ENCODE measurements around the gene ERFL.

Gene ERFL

DNA sequence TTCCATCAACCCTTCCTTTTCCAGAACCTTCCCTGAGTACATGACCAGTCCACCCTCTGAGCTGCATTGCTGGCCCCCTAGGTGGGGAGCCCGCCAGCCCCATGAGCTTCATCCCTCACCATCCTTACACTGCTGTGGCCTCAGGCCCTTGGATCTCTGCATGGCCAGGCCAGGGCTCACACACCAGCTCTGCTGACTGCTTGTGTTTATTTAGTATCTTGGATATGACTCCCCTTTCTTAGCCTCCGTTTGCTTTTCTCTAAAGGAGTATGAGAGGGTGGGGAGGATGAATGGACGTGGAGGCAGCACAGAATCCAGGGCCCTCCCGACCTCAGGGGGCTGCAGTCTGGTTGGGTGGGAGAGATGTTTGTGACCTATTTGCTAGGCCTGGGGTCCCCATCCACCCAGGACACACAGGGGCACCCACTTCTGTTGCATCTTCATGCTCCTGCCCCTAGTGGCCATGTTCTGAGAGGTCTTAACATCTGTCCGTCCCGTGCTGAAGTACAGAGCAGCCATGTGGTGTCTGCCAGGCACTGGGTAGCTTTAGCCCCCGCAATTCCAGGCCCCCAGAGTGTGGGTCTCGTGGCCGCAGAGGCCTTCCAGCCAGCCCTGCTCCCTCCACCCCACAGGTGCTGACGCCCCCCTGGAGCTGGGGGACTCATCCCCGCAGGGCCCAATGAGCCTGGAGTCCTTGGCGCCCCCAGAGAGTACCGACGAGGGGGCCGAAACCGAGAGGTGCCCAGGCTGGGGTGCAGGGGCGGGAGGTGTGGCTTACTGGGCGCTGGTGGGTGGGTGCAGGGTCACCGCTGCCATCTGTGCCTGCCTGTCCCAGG is 32.3 kb downstream of the ERFL start:
- DNase-seq, result no peak

DNA sequence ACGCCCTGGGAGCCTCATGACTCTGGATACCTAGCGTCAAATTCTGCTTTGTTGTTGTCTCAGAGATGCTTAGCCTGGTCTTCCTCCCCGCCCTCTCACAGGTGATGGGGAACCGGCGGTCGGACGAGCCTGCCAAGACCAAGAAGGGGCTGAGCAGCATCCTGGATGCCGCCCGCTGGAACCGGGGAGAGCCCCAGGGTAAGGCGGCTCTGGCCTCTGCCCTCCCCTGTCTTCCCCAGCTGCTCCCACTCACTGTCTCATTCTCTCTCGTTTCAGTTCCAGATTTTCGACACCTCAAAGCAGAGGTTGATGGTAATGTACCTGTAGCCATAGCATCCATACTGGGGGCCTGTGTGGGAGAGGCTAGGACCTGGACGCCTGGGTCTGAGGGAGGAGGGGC is 33.9 kb downstream of the ERFL start:
- no peak for DNase-seq

DNA sequence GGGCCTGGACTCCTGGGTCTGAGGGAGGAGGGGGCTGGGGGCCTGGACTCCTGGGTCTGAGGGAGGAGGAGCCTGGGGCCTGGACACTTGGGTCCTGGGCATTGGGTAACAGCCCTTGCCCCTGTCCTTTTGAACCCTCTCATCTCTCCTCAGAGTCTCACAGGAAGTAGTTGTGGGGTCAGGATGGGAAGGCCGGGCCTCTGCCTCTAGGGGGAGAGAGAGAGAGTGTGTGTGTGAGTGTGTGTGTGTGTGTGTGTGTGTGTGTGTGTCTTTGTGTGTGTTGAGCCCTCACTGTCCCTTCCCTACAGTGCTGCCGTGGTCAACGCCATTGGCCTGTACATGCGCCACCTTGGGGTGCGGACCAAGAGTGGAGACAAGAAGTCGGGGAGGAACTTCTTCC is 34.4 kb downstream of the ERFL start:
- DNase-seq, result no peak

DNA sequence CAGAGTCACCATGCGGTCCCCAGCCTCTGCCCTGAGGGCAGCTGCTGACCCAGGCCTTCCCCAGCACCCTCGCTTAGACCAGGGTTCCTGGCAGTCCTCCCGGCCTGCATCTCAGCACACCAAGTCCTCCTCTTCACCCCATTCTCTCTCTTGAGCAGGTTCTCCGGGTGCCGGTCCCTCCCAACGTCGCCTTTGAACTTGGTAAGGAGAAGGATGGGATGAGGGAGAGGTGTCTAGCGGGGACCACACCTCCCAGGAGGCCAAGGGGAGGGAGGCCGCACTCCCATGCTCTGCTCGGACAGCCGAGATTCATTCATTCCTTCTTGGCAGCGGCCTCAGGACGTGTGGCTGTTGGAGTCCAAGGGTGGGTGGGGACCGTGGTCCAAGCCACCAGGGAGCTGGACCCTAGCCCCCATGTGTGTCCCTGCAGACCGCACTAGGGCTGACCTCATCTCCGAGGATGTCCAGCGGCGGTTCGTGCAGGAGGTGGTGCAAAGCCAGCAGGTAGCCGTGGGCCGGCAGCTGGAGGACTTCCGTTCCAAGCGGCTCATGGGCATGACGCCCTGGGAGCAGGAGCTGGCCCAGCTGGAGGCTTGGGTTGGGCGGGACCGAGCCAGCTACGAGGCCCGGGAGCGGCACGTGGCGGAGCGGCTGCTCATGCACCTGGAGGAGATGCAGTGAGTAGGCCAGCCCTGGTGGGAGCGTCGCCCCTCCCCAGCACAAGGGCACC is 35.9 kb downstream of the ERFL start:
- DNase-seq, result no peak

DNA sequence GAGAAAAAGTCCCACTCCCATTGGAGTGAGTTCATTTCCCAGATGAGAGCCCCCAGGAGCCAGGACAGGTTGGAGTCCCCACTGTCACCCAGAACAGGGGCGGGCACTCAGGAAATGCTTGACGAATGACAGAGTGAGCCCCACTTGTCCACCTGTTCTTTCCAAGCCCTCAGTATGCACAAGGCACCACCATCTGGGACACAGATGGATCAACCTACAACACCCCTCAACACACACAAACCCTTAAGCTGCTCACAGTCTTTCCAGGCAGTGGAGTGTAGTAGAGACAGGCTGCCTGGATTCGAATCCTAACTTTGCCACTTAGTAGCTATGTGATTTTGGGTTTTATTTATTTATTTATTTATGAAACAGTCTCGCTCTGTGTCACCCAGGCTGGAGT is 37.3 kb downstream of the ERFL start:
- DNase-seq, result no peak

DNA sequence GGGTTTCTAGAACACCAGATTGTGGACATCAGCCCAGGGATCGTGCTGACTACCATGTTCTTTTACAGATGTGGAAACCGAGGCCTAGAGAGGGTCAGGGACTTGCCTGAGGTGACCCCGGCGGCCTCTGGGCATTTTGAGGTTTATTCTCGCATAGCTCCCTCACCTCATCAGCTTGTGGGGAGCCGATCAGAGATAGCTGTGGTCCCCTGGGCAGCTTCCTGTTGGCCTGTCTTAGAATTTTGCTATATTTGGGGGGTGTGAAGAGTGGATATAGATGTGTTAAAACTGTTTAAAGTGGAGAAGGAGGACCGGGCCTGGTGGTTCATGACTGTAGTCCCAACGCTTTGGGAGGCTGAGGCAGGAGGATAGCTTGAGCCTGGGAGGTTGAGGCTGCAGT is 38.4 kb downstream of the ERFL start:
- DNase-seq, result no peak

DNA sequence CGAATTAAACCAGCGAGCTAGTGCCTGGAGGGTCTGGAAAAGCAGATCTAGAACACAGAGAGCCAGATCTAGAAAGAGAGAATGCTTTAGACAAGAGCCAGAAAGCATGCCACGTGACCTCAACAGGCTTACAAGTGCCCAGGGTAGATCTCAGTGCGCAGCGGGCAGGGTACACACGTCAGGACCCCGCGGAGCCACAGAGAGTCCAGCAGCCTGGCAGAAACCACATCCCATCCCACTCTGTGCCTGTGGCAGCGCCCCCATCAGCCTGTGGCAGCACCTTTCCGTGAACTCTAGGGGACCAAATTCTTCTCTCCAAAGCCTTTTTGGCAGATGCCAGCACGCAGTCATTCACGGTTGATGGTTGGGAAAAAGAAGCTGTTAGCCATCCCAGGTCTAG is 39.3 kb downstream of the ERFL start:
- DNase-seq, result no peak

DNA sequence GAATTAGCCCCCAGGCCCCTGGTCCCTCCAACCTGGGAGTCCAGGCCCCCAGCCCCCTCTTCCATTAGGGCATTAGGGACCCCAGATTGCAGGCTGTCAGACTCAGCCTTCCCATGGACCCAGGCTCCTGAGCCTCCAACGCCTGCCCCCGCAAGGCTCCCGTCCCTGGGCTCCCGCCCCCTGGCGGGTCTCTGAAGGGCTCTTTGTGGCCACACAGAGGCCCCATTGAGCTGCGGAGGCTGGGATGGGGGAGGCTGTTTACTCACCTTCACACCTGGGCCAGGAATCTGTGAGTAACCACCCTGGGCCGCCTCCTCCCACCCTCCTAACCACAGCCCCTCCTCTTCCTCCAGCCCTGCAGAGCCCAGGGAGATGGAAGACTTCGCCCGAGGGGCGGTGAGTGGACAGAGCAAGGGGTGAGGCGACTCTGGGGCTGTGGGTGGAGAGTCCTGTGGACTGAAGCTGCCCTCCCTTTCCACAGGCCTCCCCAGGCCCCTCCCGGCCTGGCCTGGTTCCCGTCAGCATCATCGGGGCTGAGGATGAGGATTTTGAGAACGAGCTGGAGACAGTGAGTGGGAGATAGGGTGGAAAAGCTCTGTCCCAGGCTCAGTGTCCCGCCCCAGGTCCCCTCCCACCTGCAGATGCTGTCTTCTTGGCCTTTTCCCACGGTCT is 40.4 kb downstream of the ERFL start:
- DNase-seq, result peak; percentile 99

DNA sequence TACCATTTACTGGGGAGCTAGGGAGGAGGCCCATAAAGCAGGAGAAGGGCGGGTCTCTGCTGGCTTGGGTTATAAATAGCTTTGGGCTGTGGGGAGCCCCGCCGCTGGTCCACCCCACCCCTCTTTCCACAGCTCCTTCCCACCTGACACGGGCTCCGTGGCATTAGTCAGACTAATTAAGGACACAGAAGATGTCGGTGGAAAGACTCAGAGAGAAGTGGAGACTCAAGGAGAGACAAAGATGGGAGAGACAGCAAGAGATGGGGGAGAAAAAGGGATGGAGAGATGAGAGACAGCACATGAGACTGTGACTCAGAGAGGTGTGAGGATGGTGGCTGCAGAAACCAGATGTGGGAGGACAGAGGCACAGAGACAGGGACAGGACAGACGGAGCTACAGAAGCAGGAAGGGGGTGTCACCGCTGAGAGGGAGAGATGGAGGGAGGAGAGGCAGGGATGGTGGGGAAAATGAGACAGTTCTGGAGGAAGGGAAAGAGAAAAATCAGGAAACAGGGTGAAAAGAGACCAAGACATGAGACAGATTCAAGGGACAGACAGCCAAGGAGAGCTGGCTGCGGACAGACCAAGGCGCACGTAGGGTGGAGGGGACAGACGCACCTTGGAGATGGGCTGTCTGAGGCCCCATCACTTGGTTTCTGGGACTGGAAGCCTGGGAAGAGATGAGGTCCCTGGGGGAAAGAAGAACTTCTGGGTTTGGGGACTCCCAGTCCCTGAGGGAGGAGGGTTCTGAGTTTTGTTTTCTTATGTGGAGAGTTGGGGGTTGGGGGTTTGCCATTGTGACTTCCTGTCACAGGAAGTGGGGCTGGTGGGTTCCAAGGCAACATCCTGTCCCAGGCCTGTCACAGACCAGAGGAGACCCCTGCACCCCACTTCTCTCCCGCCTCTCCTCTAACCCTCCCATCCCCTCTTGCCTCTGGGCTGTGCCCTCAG is 41.2 kb downstream of the ERFL start:
- no peak for DNase-seq

DNA sequence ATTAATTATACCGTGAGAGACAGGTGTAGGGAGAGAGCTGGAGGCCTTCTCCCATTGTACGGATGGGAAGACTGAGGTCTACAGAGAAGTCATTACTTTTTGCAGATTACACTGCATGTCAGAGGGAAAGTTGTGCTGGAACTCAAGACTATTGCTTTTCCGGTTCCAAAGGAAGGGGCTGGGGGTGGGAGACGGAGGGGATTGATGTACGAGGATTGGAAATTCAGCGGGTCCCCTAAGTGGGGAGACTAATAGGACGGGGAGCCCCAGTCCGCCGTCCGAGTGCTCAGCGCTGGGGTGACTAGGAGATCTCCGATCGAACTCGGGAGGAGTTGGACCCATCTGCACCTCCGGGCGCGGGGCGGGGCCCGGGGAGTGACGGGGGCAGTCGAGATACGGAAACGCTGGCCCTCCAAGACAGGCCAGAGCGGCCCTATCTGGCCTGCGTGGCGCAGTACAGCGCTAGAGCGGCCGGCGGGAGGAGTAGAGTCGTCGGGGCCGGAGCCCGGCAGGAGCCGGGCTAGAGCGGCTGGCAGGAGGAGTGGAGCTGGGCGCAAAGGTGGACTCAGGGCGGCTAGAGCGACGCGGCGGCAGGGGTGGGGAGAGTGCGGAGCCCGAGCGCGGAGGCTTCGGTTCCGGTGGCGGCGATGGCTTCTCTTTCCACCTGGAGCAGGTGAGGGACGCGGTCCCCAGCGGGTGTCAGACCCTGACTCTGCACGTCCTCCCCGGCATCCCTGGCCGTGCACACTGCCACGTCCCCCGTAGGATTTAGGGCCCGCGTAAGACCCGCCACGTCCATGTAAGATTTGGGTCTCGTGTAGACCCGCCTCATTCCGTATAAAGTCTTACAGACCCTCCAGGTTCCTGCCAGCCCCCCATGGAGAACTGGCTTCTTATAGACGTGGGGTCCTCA is 44.2 kb downstream of the ERFL start:
- peak; percentile 98 for DNase-seq

DNA sequence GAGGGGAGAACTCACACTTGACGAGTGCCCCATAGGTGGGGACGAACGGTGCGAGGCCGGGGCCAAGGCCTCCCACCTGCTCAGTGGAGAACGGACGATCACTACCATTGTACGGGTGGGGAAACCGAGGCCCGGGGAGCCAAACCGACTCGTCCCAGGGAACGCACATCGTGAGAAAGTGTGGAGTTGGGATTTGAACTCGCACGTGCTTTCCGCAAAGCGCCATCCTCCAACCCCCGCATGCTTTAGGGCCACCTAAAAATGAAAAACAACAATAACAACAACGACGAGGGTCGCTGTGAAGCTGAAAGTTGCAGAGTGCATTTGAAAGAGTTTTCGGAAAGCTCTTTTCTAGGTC is 44.8 kb downstream of the ERFL start:
- no peak for DNase-seq

DNA sequence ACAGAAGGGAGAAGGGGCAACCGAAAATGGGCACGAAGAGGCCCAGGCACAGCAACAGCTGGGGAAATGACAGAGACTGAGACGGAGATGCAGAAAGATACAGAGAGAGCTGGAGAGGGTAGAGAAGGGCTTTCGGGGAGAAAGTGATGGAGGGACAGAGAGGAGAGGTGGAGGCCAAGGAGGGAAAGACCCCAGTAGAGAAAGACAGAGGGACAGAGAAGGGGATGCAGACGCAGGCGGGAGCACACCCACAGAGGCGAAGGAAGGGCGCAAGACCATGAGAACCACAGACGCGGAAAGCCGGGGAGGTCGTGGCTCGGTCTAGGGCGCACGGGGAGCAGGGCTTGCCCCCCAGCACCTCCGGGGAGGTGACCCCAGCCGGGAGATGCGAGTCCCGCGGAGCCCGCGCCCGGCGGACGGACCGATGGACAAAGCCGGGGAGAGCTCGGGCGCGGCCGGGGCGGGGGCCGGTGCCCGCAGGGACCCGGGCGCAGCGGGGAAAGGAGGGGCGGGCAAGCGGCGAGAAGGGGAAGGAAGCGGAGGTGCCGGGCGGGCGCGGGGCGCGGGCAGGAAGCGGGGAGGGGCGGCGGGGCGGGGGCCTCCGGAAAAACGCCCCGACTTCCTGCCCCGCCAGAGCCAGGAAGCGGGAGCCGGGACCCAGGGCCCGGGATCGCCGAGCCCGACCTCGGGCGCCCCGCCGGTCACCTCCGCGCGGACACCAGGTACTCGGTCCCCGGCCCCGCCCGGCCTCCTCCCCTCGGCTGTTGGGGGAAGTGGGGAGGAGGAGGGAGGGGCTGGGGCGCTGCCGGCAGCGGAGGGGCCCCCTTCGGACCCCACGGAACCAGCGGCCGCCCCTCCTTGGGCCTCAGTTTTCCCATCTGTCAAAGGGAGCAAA is 45.4 kb downstream of the ERFL start, which contains the start of gene ARHGEF1:
TSS of gene ARHGEF1 (plus strand) at position 617 of the 895 bp plus-strand sequence. CDS start 4,899 bp downstream, outside the sequence.
- DNase-seq, result no peak

DNA sequence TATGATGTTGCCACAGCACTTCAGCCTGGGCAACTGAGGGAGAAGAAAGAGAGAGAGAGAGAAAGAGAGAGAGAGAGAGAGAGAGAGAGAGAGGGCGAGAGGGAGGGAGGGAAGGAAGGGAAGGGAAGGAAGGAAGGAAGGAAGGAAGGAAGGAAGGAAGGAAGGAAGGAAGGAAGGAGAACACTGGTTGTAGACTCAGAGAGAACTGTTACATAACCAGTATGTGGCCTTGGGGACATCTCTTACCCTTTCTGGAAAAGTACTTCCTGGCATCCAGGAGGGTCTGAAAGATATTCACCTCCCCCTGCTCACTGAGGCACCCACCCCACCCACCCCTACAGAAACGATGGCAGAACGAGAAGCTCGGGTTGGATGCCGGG is 47.9 kb downstream of the ERFL start:
- DNase-seq, result no peak

DNA sequence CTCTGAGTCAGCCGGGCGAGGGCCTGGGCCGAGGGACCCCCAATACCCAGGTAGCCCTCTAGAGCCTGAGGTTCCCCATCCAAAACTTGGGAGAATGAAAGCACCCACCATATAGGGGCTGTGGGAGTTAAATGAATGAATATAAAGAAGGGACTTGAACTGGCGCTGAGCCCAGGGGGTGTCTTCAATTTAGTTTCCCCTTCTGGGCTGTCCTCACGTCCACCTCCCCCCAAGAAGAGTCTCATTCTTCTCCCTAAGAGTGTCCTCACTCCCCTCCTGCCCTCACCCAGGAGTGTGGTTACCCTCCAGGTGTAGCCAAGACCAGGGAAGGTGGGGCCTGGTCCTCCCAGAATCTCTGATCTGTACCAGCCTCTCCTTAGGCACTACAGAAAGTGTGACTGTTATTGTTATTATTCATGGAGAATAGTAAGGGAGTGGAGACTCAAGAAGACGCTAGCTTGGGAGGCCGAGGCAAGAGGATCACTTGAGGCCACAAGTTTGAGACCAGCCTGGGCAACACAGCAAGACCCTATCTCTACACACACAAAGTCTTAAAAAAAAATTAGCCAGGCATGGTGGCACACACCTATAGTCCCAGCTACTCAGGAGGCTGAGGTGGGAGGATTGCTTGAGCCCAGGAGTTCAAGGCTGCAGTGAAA is 48.5 kb downstream of the ERFL start:
- DNase-seq, result no peak

DNA sequence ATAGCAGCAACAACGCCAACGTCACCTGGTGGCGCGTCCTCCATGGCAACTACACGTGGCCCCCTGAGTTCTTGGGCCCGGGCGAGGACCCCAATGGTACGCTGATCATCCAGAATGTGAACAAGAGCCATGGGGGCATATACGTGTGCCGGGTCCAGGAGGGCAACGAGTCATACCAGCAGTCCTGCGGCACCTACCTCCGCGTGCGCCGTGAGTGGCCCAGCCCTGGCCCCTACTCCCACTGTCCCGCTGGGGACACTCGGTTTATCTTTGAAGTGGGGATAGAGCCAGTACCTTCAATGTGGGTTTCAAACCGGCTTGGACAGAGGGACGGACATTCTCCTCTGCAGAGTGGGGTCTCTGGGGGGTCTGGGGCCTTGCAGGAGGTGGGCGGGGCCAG is 49.2 kb downstream of the ERFL start:
- peak; percentile 48 for DNase-seq

DNA sequence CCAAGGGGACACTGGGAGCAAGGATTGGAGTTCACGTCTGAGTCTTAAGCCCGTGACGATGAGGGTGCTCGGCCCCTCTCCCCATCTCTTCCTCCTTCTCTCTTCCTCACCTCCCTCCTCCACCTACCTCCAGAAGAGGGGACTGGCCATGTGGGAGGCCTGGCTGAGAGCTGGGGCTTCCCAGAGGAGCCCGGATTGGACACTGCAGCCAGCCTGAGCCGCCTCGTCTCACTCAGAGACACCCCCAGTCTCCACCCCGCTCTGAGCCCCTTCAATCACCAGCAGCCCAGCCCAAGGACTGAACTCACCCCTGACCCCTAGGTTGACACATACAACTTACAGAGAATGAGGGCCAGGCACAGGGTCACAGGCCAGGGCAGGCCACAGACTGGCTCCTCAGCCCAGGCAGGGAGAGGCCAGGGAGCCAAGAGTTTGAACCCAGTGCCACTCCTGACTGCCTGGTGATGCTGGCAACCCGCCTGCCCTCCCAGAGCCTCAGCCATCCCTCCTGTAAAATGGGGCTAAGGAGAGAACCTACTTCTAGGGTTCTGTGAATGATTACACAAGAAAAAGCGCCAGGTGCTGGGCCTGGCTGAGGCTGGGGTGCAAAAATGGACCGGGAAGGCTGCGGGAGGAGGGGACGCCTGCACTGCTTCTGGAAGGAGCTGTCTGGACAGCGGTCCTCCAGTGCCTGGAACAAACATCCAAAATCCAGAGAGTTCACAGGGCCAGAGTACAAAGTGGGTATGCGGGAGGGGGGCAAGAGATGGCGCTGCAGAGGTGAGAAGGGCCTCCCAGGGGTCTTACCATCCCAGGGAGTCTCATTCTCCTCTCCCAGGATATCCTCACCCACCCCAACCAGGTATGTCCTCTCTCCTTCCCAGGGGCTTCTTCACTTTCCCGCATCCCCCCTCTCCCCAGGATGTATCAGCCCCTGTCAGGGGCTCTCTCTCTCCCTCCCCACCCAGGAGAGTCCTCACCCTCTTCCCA is 50.0 kb downstream of the ERFL start:
- DNase-seq, result peak; percentile 46

DNA sequence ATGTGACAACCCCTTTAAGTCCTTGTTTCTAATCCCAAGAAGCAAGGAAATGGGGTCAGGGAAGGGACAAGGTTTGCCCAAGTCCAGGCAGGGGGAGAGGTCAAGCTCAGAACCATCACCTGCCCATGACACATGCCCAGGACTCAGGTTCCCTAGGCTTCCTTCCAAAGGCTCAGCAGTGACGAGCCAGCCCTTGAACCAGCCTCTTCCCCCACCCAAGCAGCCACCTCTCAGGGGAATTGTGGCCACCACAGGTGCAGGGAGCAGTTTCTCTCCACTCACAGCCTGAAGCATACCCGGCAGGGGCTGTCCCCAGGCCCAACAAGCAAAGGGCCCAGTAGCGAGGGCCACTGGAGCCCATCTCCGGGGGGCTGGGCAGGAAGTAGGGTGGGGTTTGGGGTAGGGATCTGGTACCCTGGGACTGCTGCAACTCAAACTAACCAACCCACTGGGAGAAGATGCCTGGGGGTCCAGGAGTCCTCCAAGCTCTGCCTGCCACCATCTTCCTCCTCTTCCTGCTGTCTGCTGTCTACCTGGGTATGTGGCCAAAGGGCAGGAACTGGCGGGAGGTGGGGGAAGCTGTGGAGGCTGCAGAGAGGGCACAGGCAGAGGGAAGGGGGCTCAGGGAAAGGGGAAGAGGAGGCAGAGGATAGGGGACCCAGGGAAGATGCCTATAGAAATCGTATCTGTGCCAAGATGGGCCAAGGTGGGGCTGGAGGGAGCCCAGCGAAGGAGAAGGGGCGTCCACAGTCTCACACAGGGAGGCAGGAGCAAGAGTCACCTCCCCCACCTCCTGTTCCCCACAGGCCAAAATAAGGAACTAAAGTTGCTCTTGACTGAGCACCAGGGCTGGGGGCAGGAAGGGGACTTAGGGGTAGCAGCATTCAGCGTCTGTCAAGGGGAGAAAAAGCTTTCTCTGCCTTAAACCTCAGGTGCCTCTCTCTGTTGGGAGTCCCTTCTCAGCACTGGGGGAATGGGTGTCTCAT is 51.1 kb downstream of the ERFL start, which contains the start of gene CD79A:
TSS of gene CD79A (plus strand) at position 433 of the 986 bp plus-strand sequence. CDS start at position 459, 26 bp downstream.
- peak; percentile 45 for DNase-seq

Data from islet precursor cell (in vitro differentiated cells).